Heart right ventricle (tissue), 16 donors: ENCODE measurements around the gene PNMA8C. TPM values are rescaled to one million over a fixed set of nuclear protein-coding genes. Genes with fewer than 3 reads are reported as not detected.

Source experiments
- ATAC-seq, 8 donors: fragments of 200-7000 bp; cut with Tn5 transposase; one replicate each; pipeline ENCODE4 v1.9.1; 2020; ENCODE audit warnings: mild to moderate bottlenecking in 8 of 8, moderate library complexity in 8 of 8, moderate number of reproducible peaks in 1 of 8
- DNase-seq, 2 donors: peaks; one replicate each; pipeline ENCODE4 v3.0.0-alpha.2; 2020
- H3K27ac ChIP-seq, 10 donors: fragments of 200-600 bp; sonication (generic) in 2 of 10; one replicate each; pipeline versions ENCODE4 v1.5.0 to v1.8.0; 2020 to 2022; ENCODE audit warnings: mild to moderate bottlenecking in 3 of 10
- H3K27me3 ChIP-seq, 7 donors: fragments of 200-600 bp; one replicate each; pipeline ENCODE4 v1.8.0; 2021 to 2022; ENCODE audit warnings: mild to moderate bottlenecking in 2 of 7
- H3K36me3 ChIP-seq, 9 donors: fragments of 200-600 bp; sonication (generic) in 1 of 9; one replicate each; pipeline versions ENCODE4 v1.5.0 to v1.8.0; 2020 to 2022; ENCODE audit warnings: mild to moderate bottlenecking in 2 of 9
- H3K4me1 ChIP-seq, 9 donors: fragments of 200-600 bp; sonication (generic) in 1 of 9; one replicate each; pipeline versions ENCODE4 v1.5.0 to v1.8.0; 2020 to 2022; ENCODE audit warnings: mild to moderate bottlenecking in 4 of 9
- H3K4me3 ChIP-seq, 10 donors: fragments of 200-600 bp; sonication (generic) in 2 of 10; one replicate each; pipeline versions ENCODE4 v1.5.0 to v1.8.0; 2020 to 2022; ENCODE audit warnings: mild to moderate bottlenecking in 7 of 10, moderate library complexity in 2 of 10
- H3K9me3 ChIP-seq, 11 donors: fragments of 200-600 bp in 10 of 11; sonication (generic) in 2 of 11; one replicate each; pipeline versions ENCODE4 v1.5.0 to v1.8.0; 2013 to 2022; ENCODE audit warnings: mild to moderate bottlenecking in 2 of 11, control low read depth in 1 of 11, moderate library complexity in 1 of 11
- CTCF ChIP-seq, 9 donors: fragments of 200-600 bp; sonication (generic) in 2 of 9; IDR thresholded peaks; one replicate each; pipeline versions ENCODE4 v1.5.0 to v1.8.0; 2021 to 2022; ENCODE audit warnings: antibody characterized with exemption in 9 of 9, mild to moderate bottlenecking in 5 of 9, moderate library complexity in 1 of 9
- WGBS, 2 donors: extraction: QIAGEN DNeasy Blood & Tissue Kit; methylation state at CpG; one replicate each; pipeline ENCODE4 v1.1.7; 2013; ENCODE audit warnings: inconsistent platforms in 1 of 2; 5-methylcytosine and 5-hydroxymethylcytosine counted together
- intact Hi-C, 10 donors: fragments of 100-400 bp; cut with DNase I; formaldehyde crosslinking; loops; one replicate each; pipeline versions ENCODE4 v1.11.1 to v1.14.2; 2022
- polyA plus RNA-seq, 2 donors: library from polyadenylated mRNA; stranded (reverse); fragments of 200-250 nt; gene quantifications; one replicate each; pipeline ENCODE4 v1.2.3, GENCODE V29; 2013
- total RNA-seq, 10 donors: library from RNA; stranded (reverse); fragmentation: NEBNext Ultra II Directional in 3 of 10; extraction: Animal tissue kit (Norgen Biotek cat#: 25700) in 3 of 10; gene quantifications; one replicate each; pipeline versions ENCODE4 v1.2.1 to v1.2.4, GENCODE V29; 2021 to 2023
- donor health status: Arrhythmogenic right ventricular cardiomyopathy.
- donor health status: ischemic (EF 13 %, LVEDD 7.1; RV severe dilation, severe dysfunction).
- donor health status: healthy with polysubstance abuse.
- donor health status: DM: no; HTN: yes; CAD: no.
- donor health status: DM: no; HTN: no; CAD: no.
- donor health status: ischemic (EF 25% LVEDD 6.9; RV normal size, moderate dysfunction).
- donor health status: ischemic (EF 25% LVEDD 5.7; RV mildly dilated, moderate dysfunction).
- donor health status: healthy.
- donor health status: DM: yes; HTN: yes; CAD: no.
- donor health status: Ischemic cardiomyopathy.
- donor health status: ischemic (EF 35%, LVEDD 5.7; RV mildly dilated, moderate dysfunction).
- donor health status: nonischemic (EF 11% LVEDD 7.7; RV severe dilation, severe dysfunction).
- donor health status: DM: yes; HTN: yes; CAD: no.
- donor health status: PGD.
- donor health status: ischemic (EF 29% LVEDD 5.4; RV normal size, mild dysfunction).
- donor health status: nonischemic (EF 23%, LVEDD 6.1; RV moderate dilation, normal function).

Gene PNMA8C
- total and polyA plus RNA-seq, 12 donors = 0.01 to 0.13 (median 0.07) TPM; not detected in 5

GRCh38 chr19:46466536-46467196 lies 37.9 kb upstream of the PNMA8C start:
- peaks cover 0 to 14% (median 9%) of the 10 kb centered on the region in 9 donors for H3K4me1 ChIP-seq
- ATAC-seq (peak in 1 of 8 donors; percentile 30), DNase-seq (peak in 1 of 2 donors; percentile 33)
- intact Hi-C loops = no loop called here
- H3K4me3 ChIP-seq = no peak overlapping the region
- no peaks in the 10 kb centered on the region for H3K36me3 ChIP-seq
- 61 to 74% methylated on average over 15 of the region's 15 CpGs for WGBS, 2 donors
- H3K9me3 ChIP-seq = no peaks in the 10 kb centered on the region
- H3K27me3 ChIP-seq = peaks cover 0 to 18% (median 0%) of the 10 kb centered on the region in 7 donors
- H3K27ac ChIP-seq = peak overlapping the region in 5 of 10 donors; percentile 43 to 66 (median 52)
- no peak for TF ChIP-seq CTCF (IDR thresholded peaks at IDR 0.05)

GRCh38 chr19:46463516-46463915 lies 34.8 kb upstream of the PNMA8C start:
- 59 to 88% methylated on average over 7 of the region's 7 CpGs for WGBS, 2 donors
- intact Hi-C loops = no loop called here

GRCh38 chr19:46461537-46461936 lies 32.8 kb upstream of the PNMA8C start:
- TF ChIP-seq CTCF (IDR thresholded peaks at IDR 0.05) = no peak
- Histone ChIP-seq H3K4me1 (peaks cover 0 to 4% (median 0%) of the 10 kb centered on the region in 9 donors), H3K27ac (no peak overlapping the region), H3K27me3 (peaks cover 0 to 13% (median 0%) of the 10 kb centered on the region in 7 donors), H3K4me3 (no peak overlapping the region), H3K36me3 (no peaks in the 10 kb centered on the region), H3K9me3 (no peaks in the 10 kb centered on the region)
- no peak for ATAC-seq
- WGBS, 2 donors = 91 to 95% methylated on average over 2 of the region's 2 CpGs
- no peak for DNase-seq
- intact Hi-C loops = no loop called here

More at GRCh38 chr19:46463516-46463915, 34.8 kb upstream of the PNMA8C start:
- Histone ChIP-seq H3K36me3 (no peaks in the 10 kb centered on the region), H3K27me3 (no peaks in the 10 kb centered on the region), H3K4me3 (no peak overlapping the region), H3K27ac (no peak overlapping the region), H3K9me3 (no peaks in the 10 kb centered on the region), H3K4me1 (peaks cover 0 to 4% (median 0%) of the 10 kb centered on the region in 9 donors)
- ATAC-seq = no peak
- no peak for DNase-seq
- TF ChIP-seq CTCF (IDR thresholded peaks at IDR 0.05) = no peak

- no peak for ATAC-seq
- Histone ChIP-seq H3K9me3 (no peaks in the 10 kb centered on the region), H3K4me1 (no peaks in the 10 kb centered on the region), H3K27ac (no peak overlapping the region), H3K36me3 (no peaks in the 10 kb centered on the region), H3K27me3 (peaks cover 0 to 13% (median 0%) of the 10 kb centered on the region in 7 donors), H3K4me3 (no peak overlapping the region)
- no peak for DNase-seq
- WGBS, 2 donors = 100% methylated on average over 1 of the region's 1 CpG
- TF ChIP-seq CTCF (IDR thresholded peaks at IDR 0.05) = no peak
- intact Hi-C loops = no loop called here
These were observed 32.2 kb upstream of the PNMA8C start for GRCh38 chr19:46460981-46461380.
